GM12878 (cell line): ENCODE data around the gene SMIM44. TPM values are rescaled to one million over a fixed set of nuclear protein-coding genes. Genes with fewer than 3 reads are reported as not detected.
A peak's percentile ranks its signal among the peaks of the same experiment; 100 is the strongest.

ENCODE experiments used
- ATF2 ChIP-seq: IDR thresholded peaks from 2 replicates; pipeline ENCODE4 v1.6.1; 2012; ENCODE audit warnings: low read length, inconsistent platforms
- BCL11A ChIP-seq: IDR thresholded peaks from 2 replicates; pipeline ENCODE4 v1.6.1; 2011; ENCODE audit warnings: low read depth, low read length
- CEBPB ChIP-seq, 2 experiments: fragments of 150-350 bp in 1 of 2; IDR thresholded peaks; 2 replicates each; pipeline ENCODE4 v1.6.1; 2012 to 2014; ENCODE audit warnings: low read depth in 2 of 2, low read length in 2 of 2, borderline replicate concordance in 1 of 2, inconsistent platforms in 1 of 2
- CREM ChIP-seq: IDR thresholded peaks from 2 replicates; pipeline ENCODE4 v1.6.1; 2014; ENCODE audit warnings: antibody characterized with exemption, low read depth
- GATAD2B ChIP-seq: fragments of 450-650 bp; conservative IDR thresholded peaks from 2 replicates; pipeline ENCODE4 v1.6.1; 2017; ENCODE audit warnings: low read depth, mild to moderate bottlenecking, moderate library complexity
- HDAC2 ChIP-seq: fragments of 200-600 bp; sonication (generic); IDR thresholded peaks from 2 replicates; pipeline ENCODE4 v1.6.1; 2017
- HSF1 ChIP-seq: fragments of 150-350 bp; IDR thresholded peaks from 2 replicates; pipeline ENCODE4 v1.6.1; 2014; ENCODE audit warnings: mild to moderate bottlenecking, low read depth, low read length
- NFYB ChIP-seq: IDR thresholded peaks from 2 replicates; pipeline ENCODE4 v1.6.1; 2011; ENCODE audit warnings: low read depth, mild to moderate bottlenecking, low read length, improper control_type of control experiment, moderate library complexity; ENCODE audit not compliant: insufficient read depth
- PAX5 ChIP-seq: IDR thresholded peaks from 2 replicates; pipeline ENCODE4 v1.6.1; 2011; ENCODE audit warnings: low read depth, low read length, borderline replicate concordance
- PML ChIP-seq: IDR thresholded peaks from 2 replicates; pipeline ENCODE4 v1.6.1; 2012; ENCODE audit warnings: low read length, inconsistent platforms
- PRDM15 ChIP-seq: fragments of 450-650 bp; formaldehyde crosslinking; IDR thresholded peaks from 2 replicates; pipeline ENCODE4 v1.4.0; 2020; ENCODE audit warnings: mild to moderate bottlenecking, moderate library complexity
- RB1 ChIP-seq: fragments of 450-650 bp; formaldehyde crosslinking; IDR thresholded peaks from 2 replicates; pipeline ENCODE4 v1.6.1; 2017; ENCODE audit warnings: mild to moderate bottlenecking, borderline replicate concordance
- RUNX3 ChIP-seq: IDR thresholded peaks from 2 replicates; pipeline ENCODE4 v1.6.1; 2012; ENCODE audit warnings: low read length, inconsistent platforms
- SREBF1 ChIP-seq: IDR thresholded peaks from 2 replicates; pipeline ENCODE4 v1.6.1; 2012; ENCODE audit warnings: mild to moderate bottlenecking, low read length
- SREBF2 ChIP-seq: IDR thresholded peaks from 2 replicates; pipeline ENCODE4 v1.6.1; 2012; ENCODE audit warnings: mild to moderate bottlenecking, low read length
- TARDBP ChIP-seq: IDR thresholded peaks from 2 replicates; pipeline ENCODE4 v1.6.1; 2016; ENCODE audit warnings: borderline replicate concordance
- USF2 ChIP-seq: IDR thresholded peaks from 2 replicates; pipeline ENCODE4 v1.6.1; 2011; ENCODE audit warnings: low read depth, low read length, improper control_type of control experiment, borderline replicate concordance
- ZBTB40 ChIP-seq: fragments of 450-650 bp; IDR thresholded peaks from 2 replicates; pipeline ENCODE4 v1.6.1; 2016; ENCODE audit warnings: mild to moderate bottlenecking, moderate library complexity, borderline replicate concordance
- ZNF24 ChIP-seq: fragments of 450-650 bp; IDR thresholded peaks from 2 replicates; pipeline ENCODE4 v1.6.1; 2017; ENCODE audit warnings: antibody characterized with exemption, mild to moderate bottlenecking
- ZNF274 ChIP-seq: IDR thresholded peaks from one replicate; pipeline ENCODE4 v1.8.0; 2011; ENCODE audit not compliant: insufficient read length, insufficient read depth
- ZSCAN29 ChIP-seq: fragments of 450-650 bp; IDR thresholded peaks from 2 replicates; pipeline ENCODE4 v1.6.1; 2017; ENCODE audit warnings: mild to moderate bottlenecking, moderate library complexity
- polyA plus RNA-seq, 11 experiments: library from polyadenylated mRNA; depleted of rRNA in 4 of 11; unstranded in 6 of 11; stranded (reverse) in 5 of 11; fragments of >200 nt; fragmentation: Nextera tagmentation in 4 of 11; fragmentation: Illumina TruSeq in 1 of 11; extraction: Ambion mirVana in 4 of 11; extraction: Trizol in 1 of 11; gene quantifications; 1 replicate in 1 of 11; 2 replicates in 10 of 11; pipeline versions ENCODE4 v1.2.1 to v1.2.3, GENCODE V29; 2011 to 2016; ENCODE audit warnings: inconsistent platforms in 2 of 11, missing spikeins in 2 of 11, low read depth in 1 of 11
- total RNA-seq, 4 experiments: library from RNA; depleted of rRNA in 3 of 4; stranded (reverse); fragments of >200 nt in 3 of 4; fragmentation: Illumina TruSeq in 1 of 4; extraction: Trizol in 1 of 4; gene quantifications; 2 replicates each; pipeline versions ENCODE4 v1.2.1 to v1.2.3, GENCODE V29; 2013 to 2021

The SMIM44 gene
- total and polyA plus RNA-seq, 10 of the 15 experiments (the other 5 are each of a cell fraction or from before 2014, with no cell fraction given): not detected

- no peak for TF ChIP-seq PML
- TF ChIP-seq GATAD2B: no peak
- no peak for TF ChIP-seq USF2
- TF ChIP-seq ATF2: no peak
- TF ChIP-seq ZNF274: no peak
- no peak for TF ChIP-seq PAX5
- no peak for TF ChIP-seq HDAC2
- no peak for TF ChIP-seq CEBPB (IDR thresholded peaks at IDR 0.05; ENCODE audit: borderline replicate concordance in 1 of 2, low read depth in 2 of 2, low read length in 2 of 2)
- TF ChIP-seq TARDBP: no peak
- TF ChIP-seq PRDM15: no peak
- no peak for TF ChIP-seq HSF1
- no peak for TF ChIP-seq SREBF1
- TF ChIP-seq ZNF24: no peak
- TF ChIP-seq RB1: no peak
- peak; percentile 94 for TF ChIP-seq ZBTB40
- TF ChIP-seq SREBF2: no peak
- no peak for TF ChIP-seq NFYB
- TF ChIP-seq ZSCAN29: no peak
- 0 out of 2 replicates have a peak, but pooled peaks have one; percentile 12 for TF ChIP-seq BCL11A
- TF ChIP-seq RUNX3: peak; percentile 46
- peak; percentile 76; the same call in 1 of the 2 replicates for TF ChIP-seq CREM
Measured at GRCh38 chr19:3450796-3451411, 32.3 kb downstream of the SMIM44 start (continued).
